Stomach (tissue), 9 donors: ENCODE measurements around the gene FLYWCH1. TPM values are rescaled to one million over a fixed set of nuclear protein-coding genes. Genes with fewer than 3 reads are reported as not detected.

Source experiments
- DNase-seq, 2 donors: peaks; one replicate each; pipeline versions ENCODE4 v3.0.0 to v3.0.0-alpha.2; 2013 to 2019
- H3K27ac ChIP-seq, 5 donors: fragments of 200-600 bp in 4 of 5; sonication (generic) in 4 of 5; one replicate each; pipeline ENCODE4 v1.5.1; 2013 to 2019; ENCODE audit warnings: mild to moderate bottlenecking in 1 of 5, moderate library complexity in 1 of 5
- H3K27me3 ChIP-seq, 3 donors: fragments of 200-600 bp; sonication (generic); one replicate each; pipeline ENCODE4 v1.5.1; 2017 to 2019; ENCODE audit warnings: mixed run types in 1 of 3
- H3K36me3 ChIP-seq, 4 donors: fragments of 200-600 bp; sonication (generic); 1 replicate in 3 of 4; 2 replicates in 1 of 4; pipeline ENCODE4 v1.5.1; 2016 to 2019
- H3K4me1 ChIP-seq, 4 donors: fragments of 200-600 bp; sonication (generic); one replicate each; pipeline ENCODE4 v1.5.1; 2016 to 2019
- H3K4me3 ChIP-seq, 4 donors: fragments of 200-600 bp; sonication (generic) in 3 of 4; one replicate each; pipeline ENCODE4 v1.5.1; 2016 to 2019; ENCODE audit warnings: mild to moderate bottlenecking in 1 of 4
- H3K9me3 ChIP-seq, 4 donors: fragments of 200-600 bp; sonication (generic); one replicate each; pipeline ENCODE4 v1.5.1; 2016 to 2019
- CTCF ChIP-seq, 7 experiments: fragments of 450-650 bp in 4 of 7; fragments of 200-600 bp in 3 of 7; sonication (generic) in 3 of 7; IDR thresholded peaks; one replicate each; pipeline ENCODE4 v1.5.1; 2016 to 2019; ENCODE audit warnings: antibody characterized with exemption in 7 of 7, control low read depth in 2 of 7, mild to moderate bottlenecking in 1 of 7
- EP300 ChIP-seq: sonication (generic); formaldehyde crosslinking; IDR thresholded peaks from one replicate; pipeline ENCODE4 v1.6.1; 2017; ENCODE audit warnings: antibody characterized with exemption
- POLR2A ChIP-seq, 4 donors: fragments of 450-650 bp; IDR thresholded peaks; one replicate each; pipeline ENCODE4 v1.6.1; 2016; ENCODE audit warnings: antibody characterized with exemption in 4 of 4, control low read depth in 2 of 4, mild to moderate bottlenecking in 1 of 4, moderate library complexity in 1 of 4
- POLR2AphosphoS5 ChIP-seq, 3 donors: sonication (generic); formaldehyde crosslinking; IDR thresholded peaks; one replicate each; pipeline ENCODE4 v1.6.1; 2016; ENCODE audit warnings: antibody characterized with exemption in 3 of 3
- WGBS, 5 donors: extraction: QIAGEN DNeasy Blood & Tissue Kit in 3 of 5; methylation state at CpG; one replicate each; pipeline versions ENCODE4 v1.1.5 to v1.1.7; 2013 to 2018; 5-methylcytosine and 5-hydroxymethylcytosine counted together
- intact Hi-C: fragments of 100-400 bp; cut with DNase I; formaldehyde crosslinking; loops from one replicate; pipeline ENCODE4 v1.15.1; 2023; ENCODE audit warnings: low total_unique reads
- polyA plus RNA-seq, 3 donors: library from polyadenylated mRNA; stranded (reverse); fragments of 200-250 nt; gene quantifications; one replicate each; pipeline ENCODE4 v1.2.3, GENCODE V29; 2013
- total RNA-seq, 5 donors: library from RNA; depleted of rRNA; stranded (reverse); fragments of >200 nt; gene quantifications; one replicate each; pipeline versions ENCODE4 v1.1.0 to v1.2.3, GENCODE V29; 2014 to 2016
- donor health status: healthy with polysubstance abuse.
- donor health status: Bipolar disorder and iron deficiency.
- donor health status: healthy.

Gene FLYWCH1
- total and polyA plus RNA-seq, 8 donors = 8.1 to 121 (median 17.6) TPM

DNA sequence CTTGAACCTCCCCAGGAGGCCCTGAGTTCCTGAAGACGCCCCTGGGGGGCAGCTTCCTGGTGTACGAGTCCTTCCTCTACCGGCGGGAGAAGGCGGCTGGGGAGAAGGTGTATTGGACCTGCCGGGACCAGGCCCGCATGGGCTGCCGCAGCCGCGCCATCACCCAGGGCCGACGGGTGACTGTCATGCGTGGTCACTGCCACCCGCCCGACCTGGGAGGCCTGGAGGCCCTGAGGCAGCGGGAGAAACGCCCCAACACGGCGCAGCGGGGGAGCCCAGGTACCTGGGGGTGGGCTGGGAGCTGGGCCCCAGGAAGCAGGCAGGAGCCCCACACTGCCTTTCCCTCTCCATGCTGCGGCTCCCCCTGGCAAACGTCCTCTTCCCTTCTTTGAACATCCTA, 22.0 kb downstream of the FLYWCH1 start:
- Histone ChIP-seq H3K4me3 (no peak overlapping the region), H3K27ac (no peak overlapping the region), H3K27me3 (no peaks in the 10 kb centered on the region), H3K36me3 (peaks cover 61 to 92% (median 89%) of the 10 kb centered on the region in 4 donors), H3K4me1 (no peaks in the 10 kb centered on the region), H3K9me3 (no peaks in the 10 kb centered on the region)
- intact Hi-C loops = no loop called here
- WGBS, 5 donors = 89 to 96% (median 92%) methylated on average over 5 to 22 of the region's 22 CpGs
- no peak for DNase-seq
- TF ChIP-seq POLR2AphosphoS5 (IDR thresholded peaks at IDR 0.05) (no peak), POLR2A (IDR thresholded peaks at IDR 0.05) (no peak), CTCF (IDR thresholded peaks at IDR 0.05) (no peak), EP300 (no peak)

DNA sequence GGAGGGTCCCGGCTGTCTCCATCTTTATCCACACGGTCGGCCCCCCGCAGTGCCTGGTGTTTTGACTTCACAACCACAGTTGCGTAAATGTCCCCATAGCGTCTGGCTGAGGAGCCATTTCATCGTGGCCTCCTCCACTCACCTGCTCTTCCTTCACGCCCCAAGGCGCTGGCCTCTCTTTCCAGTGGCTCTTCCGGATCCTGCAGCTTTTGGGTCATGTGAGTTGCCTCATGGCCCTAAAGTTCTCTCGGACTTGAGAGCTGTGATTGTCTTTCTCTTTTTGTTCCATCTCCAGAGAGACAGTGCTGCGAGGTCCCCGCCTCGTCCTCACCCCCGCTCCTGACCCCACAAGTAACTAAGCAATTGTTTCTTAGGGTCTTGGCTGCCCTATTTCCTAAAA, 22.7 kb downstream of the FLYWCH1 start:
- WGBS, 5 donors = 86 to 94% (median 92%) methylated on average over 15 of the region's 15 CpGs
- Histone ChIP-seq H3K27ac (no peak overlapping the region), H3K9me3 (no peaks in the 10 kb centered on the region), H3K4me1 (no peaks in the 10 kb centered on the region), H3K4me3 (no peak overlapping the region), H3K27me3 (no peaks in the 10 kb centered on the region), H3K36me3 (peaks cover 69 to 96% (median 92%) of the 10 kb centered on the region in 4 donors)
- intact Hi-C loops = no loop called here
- TF ChIP-seq POLR2A (IDR thresholded peaks at IDR 0.05) = no peak
- DNase-seq = no peak

- intact Hi-C loops = no loop called here
- Histone ChIP-seq H3K9me3 (no peaks in the 10 kb centered on the region), H3K27me3 (no peaks in the 10 kb centered on the region), H3K27ac (no peak overlapping the region), H3K4me3 (no peak overlapping the region), H3K4me1 (no peaks in the 10 kb centered on the region), H3K36me3 (peaks cover 72 to 96% (median 92%) of the 10 kb centered on the region in 4 donors)
- 90 to 94% (median 92%) methylated on average over 16 to 22 of the region's 22 CpGs for WGBS, 5 donors
- no peak for DNase-seq
- no peak for TF ChIP-seq POLR2A (IDR thresholded peaks at IDR 0.05)
- no peak for TF ChIP-seq CTCF (IDR thresholded peaks at IDR 0.05)
- TF ChIP-seq POLR2AphosphoS5 (IDR thresholded peaks at IDR 0.05) = no peak
- TF ChIP-seq EP300 = no peak
Observed at GRCh38 chr16:2936436-2937011, 24.8 kb downstream of the FLYWCH1 start.

GRCh38 chr16:2937170-2937569, 25.4 kb downstream of the FLYWCH1 start:
- Histone ChIP-seq H3K9me3 (no peaks in the 10 kb centered on the region), H3K4me3 (no peak overlapping the region), H3K27ac (no peak overlapping the region), H3K4me1 (no peaks in the 10 kb centered on the region), H3K27me3 (no peaks in the 10 kb centered on the region), H3K36me3 (peaks cover 72 to 100% (median 97%) of the 10 kb centered on the region in 4 donors)
- TF ChIP-seq CTCF (IDR thresholded peaks at IDR 0.05) = no peak
- TF ChIP-seq EP300 = no peak
- no peak for TF ChIP-seq POLR2AphosphoS5 (IDR thresholded peaks at IDR 0.05)
- TF ChIP-seq POLR2A (IDR thresholded peaks at IDR 0.05) = no peak
- intact Hi-C loops = no loop called here
- WGBS, 5 donors = 93 to 99% (median 95%) methylated on average over 17 to 24 of the region's 24 CpGs
- no peak for DNase-seq

DNA sequence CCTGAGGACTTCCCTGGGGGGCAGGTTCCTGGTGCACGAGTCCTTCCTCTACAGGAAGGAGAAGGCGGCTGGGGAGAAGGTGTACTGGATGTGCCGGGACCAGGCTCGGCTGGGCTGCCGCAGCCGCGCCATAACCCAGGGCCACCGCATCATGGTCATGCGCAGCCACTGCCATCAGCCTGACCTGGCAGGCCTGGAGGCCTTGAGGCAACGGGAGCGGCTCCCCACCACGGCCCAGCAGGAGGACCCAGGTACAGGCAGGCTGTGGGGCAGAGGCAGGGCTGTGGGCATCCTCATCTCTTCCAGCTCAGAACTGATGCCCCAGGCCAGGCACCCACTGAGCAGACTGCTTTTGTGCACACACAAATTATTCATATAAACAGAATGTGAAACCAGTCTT, 26.5 kb downstream of the FLYWCH1 start:
- DNase-seq = no peak
- 91 to 97% (median 96%) methylated on average over 10 to 12 of the region's 12 CpGs for WGBS, 5 donors
- Histone ChIP-seq H3K36me3 (peaks cover 70 to 100% (median 99%) of the 10 kb centered on the region in 4 donors), H3K4me3 (no peak overlapping the region), H3K27me3 (no peaks in the 10 kb centered on the region), H3K9me3 (no peaks in the 10 kb centered on the region), H3K4me1 (no peaks in the 10 kb centered on the region), H3K27ac (no peak overlapping the region)
- intact Hi-C loops = no loop called here
- TF ChIP-seq POLR2AphosphoS5 (IDR thresholded peaks at IDR 0.05) (no peak), EP300 (no peak), CTCF (IDR thresholded peaks at IDR 0.05) (no peak)
